SK-N-SH (cell line): ENCODE data around the gene GABRG3. TPM values are rescaled to one million over a fixed set of nuclear protein-coding genes. Genes with fewer than 3 reads are reported as not detected.

Source experiments
- CTCF ChIA-PET: fragments of 300-600, 350-600 bp; formaldehyde crosslinking; extraction: SDS; loops from one replicate; lab custom pipeline; 2021; lab: Yijun Ruan, JAX
- POLR2A ChIA-PET: fragments of 350-600 bp; sonication (Branson Sonifier 250); formaldehyde crosslinking; extraction: SDS; loops from one replicate; lab custom pipeline; 2020; ENCODE audit warnings: antibody characterized with exemption, inconsistent platforms; lab: Yijun Ruan, JAX
- DNase-seq: peaks from one replicate; pipeline ENCODE4 v3.0.0; 2012
- H2AFZ ChIP-seq: fragments of 200-600 bp; sonication (generic); 2 replicates; pipeline ENCODE4 v1.8.1; 2016; ENCODE audit warnings: antibody characterized with exemption, mild to moderate bottlenecking, low read depth
- H3F3A ChIP-seq: fragments of 200-600 bp; sonication (generic); replicated peaks from 2 replicates; pipeline ENCODE3; 2016; ENCODE audit warnings: antibody characterized with exemption, mild to moderate bottlenecking; ENCODE audit not compliant: insufficient read depth
- H3K27ac ChIP-seq, 2 experiments: fragments of 200-500 bp in 1 of 2; fragments of 200-600 bp in 1 of 2; sonication (Bioruptor generic) in 1 of 2; sonication (generic), shearing (Covaris generic) in 1 of 2; 2 replicates each; pipeline versions ENCODE4 v1.5.1 to v1.6.1; 2014 to 2016; ENCODE audit warnings: low read depth in 2 of 2, inconsistent platforms in 1 of 2, low read length in 1 of 2, mild to moderate bottlenecking in 1 of 2, mixed read lengths in 1 of 2
- H3K27me3 ChIP-seq: fragments of 200-600 bp; sonication (generic), shearing (Covaris generic); 2 replicates; pipeline ENCODE4 v1.6.1; 2016; ENCODE audit warnings: mixed run types; ENCODE audit not compliant: insufficient read depth
- H3K36me3 ChIP-seq, 2 experiments: fragments of 200-500 bp in 1 of 2; fragments of 200-600 bp in 1 of 2; sonication (Bioruptor generic) in 1 of 2; sonication (generic) in 1 of 2; replicated peaks in 1 of 2; 2 replicates each; pipeline versions ENCODE3 to v1.5.1; 2014 to 2016; ENCODE audit warnings: low read length in 1 of 2, mild to moderate bottlenecking in 1 of 2; ENCODE audit not compliant: insufficient read depth in 2 of 2, control insufficient read depth in 1 of 2
- H3K4me1 ChIP-seq, 2 experiments: fragments of 200-500 bp in 1 of 2; fragments of 200-600 bp in 1 of 2; sonication (Bioruptor generic) in 1 of 2; sonication (generic), shearing (Covaris generic) in 1 of 2; 2 replicates each; pipeline versions ENCODE4 v1.5.1 to v1.6.1; 2014 to 2016; ENCODE audit warnings: low read depth in 1 of 2, low read length in 1 of 2, mixed run types in 1 of 2; ENCODE audit not compliant: insufficient read depth in 2 of 2, control insufficient read depth in 1 of 2
- H3K4me2 ChIP-seq: fragments of 200-600 bp; sonication (generic), shearing (Covaris generic); 2 replicates; pipeline ENCODE4 v1.6.1; 2017; ENCODE audit warnings: mixed run types
- H3K4me3 ChIP-seq, 2 experiments: fragments of 200-500 bp in 1 of 2; fragments of 200-600 bp in 1 of 2; sonication (Bioruptor generic) in 1 of 2; sonication (generic), shearing (Covaris generic) in 1 of 2; 2 replicates each; pipeline versions ENCODE4 v1.5.1 to v1.8.1; 2014 to 2016; ENCODE audit warnings: low read depth in 2 of 2, inconsistent platforms in 1 of 2, low read length in 1 of 2, mild to moderate bottlenecking in 1 of 2, mixed read lengths in 1 of 2, moderate library complexity in 1 of 2
- H3K79me2 ChIP-seq: fragments of 200-600 bp; sonication (generic); 2 replicates; pipeline ENCODE4 v1.8.1; 2017; ENCODE audit warnings: mild to moderate bottlenecking; ENCODE audit not compliant: insufficient read depth
- H3K9ac ChIP-seq: fragments of 200-600 bp; sonication (generic); 2 replicates; pipeline ENCODE4 v1.6.1; 2017; ENCODE audit warnings: mixed run types
- H3K9me2 ChIP-seq: fragments of 200-600 bp; sonication (generic); 2 replicates; pipeline ENCODE4 v1.6.1; 2017; ENCODE audit warnings: mixed run types
- H3K9me3 ChIP-seq: fragments of 200-600 bp; sonication (generic); 2 replicates; pipeline ENCODE4 v1.6.1; 2017; ENCODE audit warnings: mixed run types, mild to moderate bottlenecking, moderate library complexity
- H4K20me1 ChIP-seq: fragments of 200-600 bp; sonication (generic); 2 replicates; pipeline ENCODE4 v1.6.1; 2017; ENCODE audit warnings: mild to moderate bottlenecking, mixed run types; ENCODE audit not compliant: insufficient read depth
- CHD2 ChIP-seq: fragments of 150-350 bp; IDR thresholded peaks from 2 replicates; pipeline ENCODE4 v1.6.1; 2018; ENCODE audit warnings: low read length; ENCODE audit not compliant: partially characterized antibody
- ELF1 ChIP-seq: IDR thresholded peaks from 2 replicates; pipeline ENCODE4 v1.4.0; 2012
- EZH2phosphoT487 ChIP-seq: fragments of 200-600 bp; sonication (generic); IDR thresholded peaks from 2 replicates; pipeline ENCODE4 v1.6.1; 2017; ENCODE audit warnings: low read depth, mixed run types, mild to moderate bottlenecking, antibody characterized with exemption, moderate library complexity, borderline replicate concordance
- FOSL2 ChIP-seq: IDR thresholded peaks from 2 replicates; pipeline ENCODE4 v1.4.0; 2012; ENCODE audit warnings: low read depth, mild to moderate bottlenecking, moderate library complexity, borderline replicate concordance
- FOXM1 ChIP-seq: IDR thresholded peaks from 2 replicates; pipeline ENCODE4 v1.4.0; 2012; ENCODE audit warnings: low read depth, mild to moderate bottlenecking
- GABPA ChIP-seq: IDR thresholded peaks from 2 replicates; pipeline ENCODE4 v1.4.0; 2012; ENCODE audit warnings: low read depth, mild to moderate bottlenecking
- IRF3 ChIP-seq: fragments of 150-350 bp; IDR thresholded peaks from 2 replicates; pipeline ENCODE4 v1.6.1; 2016; ENCODE audit warnings: mild to moderate bottlenecking, low read depth, low read length
- MXI1 ChIP-seq: IDR thresholded peaks from 2 replicates; pipeline ENCODE4 v1.6.1; 2012; ENCODE audit warnings: mild to moderate bottlenecking, low read depth, low read length, improper control_type of control experiment
- NFIC ChIP-seq: IDR thresholded peaks from 2 replicates; pipeline ENCODE4 v1.4.0; 2012; ENCODE audit warnings: borderline replicate concordance
- NRF1 ChIP-seq: IDR thresholded peaks from 2 replicates; pipeline ENCODE4 v1.6.1; 2012; ENCODE audit warnings: low read depth, mild to moderate bottlenecking, low read length
- POLR2AphosphoS5 ChIP-seq: IDR thresholded peaks from 2 replicates; pipeline ENCODE4 v1.6.1; 2012; ENCODE audit warnings: low read depth, low read length
- RCOR1 ChIP-seq: fragments of 150-350 bp; IDR thresholded peaks from 2 replicates; pipeline ENCODE4 v1.6.1; 2017; ENCODE audit warnings: antibody characterized with exemption, low read length
- REST ChIP-seq: IDR thresholded peaks from 2 replicates; pipeline ENCODE4 v1.6.1; 2012; ENCODE audit warnings: mild to moderate bottlenecking, low read depth, low read length, moderate library complexity
- RXRA ChIP-seq: IDR thresholded peaks from 2 replicates; pipeline ENCODE4 v1.4.0; 2012; ENCODE audit warnings: low read depth, mild to moderate bottlenecking, borderline replicate concordance
- SIN3A ChIP-seq: IDR thresholded peaks from 2 replicates; pipeline ENCODE4 v1.6.1; 2012; ENCODE audit warnings: low read depth, mild to moderate bottlenecking, low read length, moderate library complexity, borderline replicate concordance
- SMC3 ChIP-seq: IDR thresholded peaks from 2 replicates; pipeline ENCODE4 v1.6.1; 2012; ENCODE audit warnings: low read depth, low read length, improper control_type of control experiment
- TCF12 ChIP-seq: IDR thresholded peaks from 2 replicates; pipeline ENCODE4 v1.4.0; 2012
- TEAD4 ChIP-seq: IDR thresholded peaks from 2 replicates; pipeline ENCODE4 v1.4.0; 2012; ENCODE audit warnings: mild to moderate bottlenecking, borderline replicate concordance; ENCODE audit not compliant: insufficient read depth
- ZBTB33 ChIP-seq: IDR thresholded peaks from 2 replicates; pipeline ENCODE4 v1.4.0; 2012; ENCODE audit warnings: low read depth, borderline replicate concordance
- WGBS: methylation state at CpG from one replicate; pipeline ENCODE4 v1.1.6; 2017; ENCODE audit warnings: low lambda C conversion rate; 5-methylcytosine and 5-hydroxymethylcytosine counted together
- polyA plus RNA-seq, 3 experiments: library from polyadenylated mRNA; depleted of rRNA; stranded (reverse); fragments of >200 nt; gene quantifications; 2 replicates each; pipeline ENCODE4 v1.2.3, GENCODE V29; 2012

GABRG3 gene
- polyA plus RNA-seq, 1 of the 3 experiments (the other 2 are of a cell fraction): not detected

GRCh38 chr15:27480141-27480530 lies 509.2 kb downstream of the GABRG3 start:
- no peak overlapping the region for H2AFZ ChIP-seq
- no peaks in the 10 kb centered on the region; the same call in 1 of the 2 replicates for H3K9me3 ChIP-seq
- H3K79me2 ChIP-seq: no peaks in the 10 kb centered on the region
- TF ChIP-seq CHD2 (no peak), TCF12 (no peak), POLR2AphosphoS5 (no peak), GABPA (no peak), ZBTB33 (no peak), SIN3A (no peak), FOSL2 (no peak), ELF1 (no peak), RXRA (no peak), RCOR1 (no peak), EZH2phosphoT487 (no peak), FOXM1 (no peak), NRF1 (no peak), SMC3 (no peak), IRF3 (no peak), NFIC (no peak), TEAD4 (no peak), MXI1 (no peak), REST (no peak)
- H3K36me3 ChIP-seq: no peaks in the 10 kb centered on the region
- no peak overlapping the region for H3K4me3 ChIP-seq
- H3K4me2 ChIP-seq: no peak overlapping the region
- ChIA-PET CTCF (no interaction called here), POLR2A (no interaction called here)
- H3K9ac ChIP-seq: no peak overlapping the region
- DNase-seq: no peak
- no peaks in the 10 kb centered on the region for H3K4me1 ChIP-seq
- no peaks in the 10 kb centered on the region for H3F3A ChIP-seq
- H3K27me3 ChIP-seq: no peaks in the 10 kb centered on the region
- no peaks in the 10 kb centered on the region for H3K9me2 ChIP-seq
- 61% methylated on average over 5 of the region's 5 CpGs for WGBS
- no peaks in the 10 kb centered on the region for H4K20me1 ChIP-seq
- H3K27ac ChIP-seq: no peak overlapping the region
